MCF 10A (cell line): Measurements from ENCODE around the gene MRPL27. TPM values are rescaled to one million over a fixed set of nuclear protein-coding genes. Genes with fewer than 3 reads are reported as not detected.

Source experiments
- BruUV-seq: library from RNA; stranded (reverse); fragments of 400-500 nt; replicated peaks from 2 replicates; lab custom pipeline; 2021; lab: Mats Ljungman, UMichigan
- CTCF ChIA-PET: fragments of 300-600 bp; sonication (Branson Sonifier 250); formaldehyde crosslinking; extraction: SDS; loops from one replicate; lab custom pipeline; 2021; ENCODE audit warnings: antibody characterized with exemption, inconsistent platforms; lab: Yijun Ruan, JAX
- POLR2A ChIA-PET: fragments of 300-600, 350-650 bp; sonication (Branson Sonifier 250); formaldehyde crosslinking; extraction: SDS; loops from one replicate; lab custom pipeline; 2020; ENCODE audit warnings: antibody characterized with exemption, inconsistent platforms; lab: Yijun Ruan, JAX
- DNase-seq: peaks from one replicate; pipeline ENCODE4 v3.0.0-alpha.2; 2018; ENCODE audit not compliant: unreplicated experiment
- H3K27ac Mint-ChIP-seq: one replicate; pipeline ENCODE4 v1.8.0; 2022; ENCODE audit warnings: mild to moderate bottlenecking, low read depth, mixed read lengths; ENCODE audit not compliant: unreplicated experiment
- H3K27me3 Mint-ChIP-seq: one replicate; pipeline ENCODE4 v1.8.0; 2022; ENCODE audit warnings: mixed read lengths; ENCODE audit not compliant: insufficient read depth, unreplicated experiment
- H3K36me3 Mint-ChIP-seq: one replicate; pipeline ENCODE4 v1.8.0; 2022; ENCODE audit warnings: mild to moderate bottlenecking, moderate library complexity, mixed read lengths; ENCODE audit not compliant: insufficient read depth, unreplicated experiment
- H3K4me1 Mint-ChIP-seq: one replicate; pipeline ENCODE4 v1.8.0; 2022; ENCODE audit warnings: mixed read lengths; ENCODE audit not compliant: insufficient read depth, unreplicated experiment
- H3K4me3 Mint-ChIP-seq: one replicate; pipeline ENCODE4 v1.8.0; 2022; ENCODE audit warnings: mild to moderate bottlenecking, moderate library complexity, mixed read lengths; ENCODE audit not compliant: unreplicated experiment
- H3K9me3 Mint-ChIP-seq: one replicate; pipeline ENCODE4 v1.8.0; 2022; ENCODE audit warnings: mixed read lengths; ENCODE audit not compliant: unreplicated experiment
- CTCF ChIP-seq: fragments of 200-600 bp; IDR thresholded peaks from one replicate; pipeline ENCODE4 v1.8.0; 2022; ENCODE audit warnings: antibody characterized with exemption, mild to moderate bottlenecking; ENCODE audit not compliant: unreplicated experiment
- intact Hi-C: fragments of 100-400 bp; cut with micrococcal nuclease; formaldehyde crosslinking; loops from 2 replicates; pipeline ENCODE4 v1.14.1; 2022
- total RNA-seq: library from RNA; stranded (reverse); gene quantifications from 2 replicates; pipeline ENCODE4 v1.2.3, GENCODE V29; 2022

The MRPL27 gene
- total RNA-seq, 1 experiment from 2014 or later: 71.5 TPM

- intact Hi-C loops: no loop called here
- DNase-seq: no peak
- CTCF ChIA-PET: interaction anchor here (0.6 to 2.4 kb wide), 3 partner anchors 10 to 183 kb away, joined by 3 to 13 read pairs (median 3); partner anchors contain the start of gene LRRC59
- no peak for TF ChIP-seq CTCF
- POLR2A ChIA-PET: interaction anchor here (0.6 to 1.9 kb wide), 3 partner anchors 10 to 367 kb away, joined by 3 to 7 read pairs (median 4); partner anchors contain the start of gene LUC7L3
- Mint-ChIP-seq H3K4me3 (no peak overlapping the region), H3K9me3 (no peaks in the 10 kb centered on the region), H3K27me3 (no peaks in the 10 kb centered on the region), H3K4me1 (peaks cover 22% of the 10 kb centered on the region), H3K36me3 (peaks cover 13% of the 10 kb centered on the region), H3K27ac (peak overlapping the region; percentile 25)
- BruUV-seq: no TSS peak
These were observed 20.8 kb downstream of the MRPL27 start for GRCh38 chr17:50352072-50352692.

- no peak for DNase-seq
- H3K4me1 Mint-ChIP-seq: peaks cover 22% of the 10 kb centered on the region
- ChIA-PET POLR2A (interaction anchor here (1.9 kb wide), 1 partner anchor 12 kb away, joined by 7 read pairs; no protein-coding TSS in a partner anchor), CTCF (interaction anchor here (2.4 kb wide), 1 partner anchor 11 kb away, joined by 13 read pairs; no protein-coding TSS in a partner anchor)
- no peaks in the 10 kb centered on the region for H3K27me3 Mint-ChIP-seq
- no peaks in the 10 kb centered on the region for H3K9me3 Mint-ChIP-seq
- TF ChIP-seq CTCF: no peak
- H3K36me3 Mint-ChIP-seq: peaks cover 10% of the 10 kb centered on the region
- no peak overlapping the region for H3K27ac Mint-ChIP-seq
- no peak overlapping the region for H3K4me3 Mint-ChIP-seq
- intact Hi-C loops: no loop called here
- BruUV-seq: no TSS peak
These were observed 22.3 kb downstream of the MRPL27 start for GRCh38 chr17:50350733-50351132.

- no peaks in the 10 kb centered on the region for H3K9me3 Mint-ChIP-seq
- BruUV-seq: no TSS peak
- ChIA-PET POLR2A (interaction anchor here (0.8 to 0.9 kb wide), 2 partner anchors 23 to 122 kb away, joined by 3 to 4 read pairs; no protein-coding TSS in a partner anchor), CTCF (interaction anchor here (0.6 to 1.8 kb wide), 4 partner anchors 11 to 130 kb away, joined by 3 to 10 read pairs (median 4); no protein-coding TSS in a partner anchor)
- H3K27ac Mint-ChIP-seq: no peak overlapping the region
- no peak for TF ChIP-seq CTCF
- no peak for DNase-seq
- no peaks in the 10 kb centered on the region for H3K27me3 Mint-ChIP-seq
- intact Hi-C loops: no loop called here
- H3K36me3 Mint-ChIP-seq: no peaks in the 10 kb centered on the region
- no peak overlapping the region for H3K4me3 Mint-ChIP-seq
- peaks cover 22% of the 10 kb centered on the region for H3K4me1 Mint-ChIP-seq
These were observed 23.8 kb downstream of the MRPL27 start for GRCh38 chr17:50349243-50349600.

- Mint-ChIP-seq H3K36me3 (no peaks in the 10 kb centered on the region), H3K4me3 (no peak overlapping the region), H3K4me1 (peaks cover 22% of the 10 kb centered on the region), H3K9me3 (no peaks in the 10 kb centered on the region), H3K27ac (peak overlapping the region; percentile 59), H3K27me3 (no peaks in the 10 kb centered on the region)
- CTCF ChIA-PET: interaction anchor here (0.6 to 1.8 kb wide), 7 partner anchors 11 to 152 kb away, joined by 3 to 10 read pairs (median 3); no protein-coding TSS in a partner anchor
- DNase-seq: no peak
- no TSS peak for BruUV-seq
- intact Hi-C loops: no loop called here
- no peak for TF ChIP-seq CTCF
- POLR2A ChIA-PET: interaction anchor here (0.6 to 2.9 kb wide), 4 partner anchors 13 to 122 kb away, joined by 3 to 14 read pairs (median 4); partner anchors contain the start of gene LRRC59
These were observed 24.3 kb downstream of the MRPL27 start for GRCh38 chr17:50348522-50349242.
